HG03442 (cell line): ENCODE results near the gene PPARA.

Experiments
- ATAC-seq: cut with Tn5 transposase; IDR thresholded peaks from one replicate; pipeline ENCODE4 v1.9.1; 2021; ENCODE audit warnings: mild to moderate bottlenecking, moderate library complexity; ENCODE audit not compliant: unreplicated experiment

The PPARA gene

DNA sequence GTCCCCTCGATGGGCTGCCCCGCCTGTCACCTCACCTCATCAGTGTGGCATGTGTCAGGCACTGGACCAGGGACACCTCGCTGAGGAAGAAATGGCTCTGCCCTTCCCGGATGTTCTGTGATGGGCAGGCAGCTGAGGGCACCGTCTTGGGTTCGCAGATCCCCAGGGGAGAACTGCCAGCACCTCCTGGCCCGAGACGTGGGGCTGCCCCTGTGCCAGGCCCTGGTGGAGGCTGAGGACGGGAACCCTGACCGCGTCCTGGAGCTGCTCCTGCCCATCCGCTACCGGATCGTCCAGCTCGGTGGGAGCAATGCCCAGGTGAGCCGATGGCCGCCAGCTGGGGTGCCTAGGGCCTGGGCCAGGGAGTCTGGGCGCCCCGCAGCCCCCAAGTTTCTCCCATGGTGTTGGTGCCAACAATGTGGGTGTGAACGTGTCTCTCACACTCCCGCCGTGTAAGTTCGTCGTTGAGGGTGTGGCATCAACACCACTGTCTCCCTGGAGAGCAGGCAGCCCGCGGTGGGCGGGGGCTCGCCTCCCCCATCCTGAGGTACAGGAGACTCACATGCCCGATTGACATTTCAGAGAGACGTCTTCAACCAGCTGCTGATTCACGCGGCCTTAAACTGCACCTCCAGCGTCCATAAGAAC, 139.0 kb downstream of the PPARA start:
- ATAC-seq = no peak

GRCh38 chr22:46290121-46290842, 140.0 kb downstream of the PPARA start:
- ATAC-seq = no peak

DNA sequence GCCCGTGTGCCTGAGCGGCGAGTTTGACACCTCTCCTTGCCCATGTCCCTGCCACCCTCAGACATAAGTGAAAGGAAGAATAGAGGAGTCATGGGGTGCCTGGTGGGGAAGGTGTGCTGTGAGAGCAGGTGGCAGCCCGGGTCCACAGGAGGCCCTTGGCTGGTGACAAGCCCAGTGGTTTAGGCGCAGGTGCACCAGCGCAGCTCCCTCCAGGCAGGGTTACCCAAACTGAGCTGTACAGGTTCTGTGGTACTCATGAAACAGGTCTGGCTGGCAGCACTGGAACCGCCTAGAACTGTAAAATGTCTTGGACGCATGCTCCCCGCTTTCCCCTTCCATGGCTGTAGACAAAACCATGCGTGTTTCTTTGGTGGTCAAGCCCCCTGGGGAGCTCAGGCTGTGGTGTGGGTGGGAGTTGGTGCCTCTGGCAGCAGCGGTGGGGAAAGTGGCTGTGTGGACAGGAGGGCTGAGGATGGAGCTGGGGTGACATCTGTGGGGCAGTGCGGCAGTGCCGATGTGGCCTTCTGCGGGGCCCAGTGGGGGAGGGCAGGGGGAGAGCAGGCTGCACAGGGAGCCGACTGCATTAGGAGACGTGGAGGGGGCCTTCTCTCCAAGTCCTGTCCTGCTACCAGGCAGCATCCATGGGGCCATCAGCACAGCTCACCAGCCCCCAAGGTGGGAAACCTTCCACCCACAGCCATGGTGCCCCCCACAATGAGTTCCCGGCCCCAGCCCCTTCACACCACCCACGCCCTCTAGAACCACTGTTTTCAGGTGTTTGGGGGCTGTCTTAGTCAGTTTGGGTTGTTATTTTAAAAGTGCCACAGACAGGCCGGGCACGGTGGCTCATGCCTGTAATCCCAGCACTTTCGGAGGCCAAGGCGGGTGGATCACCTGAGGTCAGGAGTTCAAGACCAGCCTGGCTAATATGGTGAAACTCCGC, 140.8 kb downstream of the PPARA start:
- no peak for ATAC-seq

DNA sequence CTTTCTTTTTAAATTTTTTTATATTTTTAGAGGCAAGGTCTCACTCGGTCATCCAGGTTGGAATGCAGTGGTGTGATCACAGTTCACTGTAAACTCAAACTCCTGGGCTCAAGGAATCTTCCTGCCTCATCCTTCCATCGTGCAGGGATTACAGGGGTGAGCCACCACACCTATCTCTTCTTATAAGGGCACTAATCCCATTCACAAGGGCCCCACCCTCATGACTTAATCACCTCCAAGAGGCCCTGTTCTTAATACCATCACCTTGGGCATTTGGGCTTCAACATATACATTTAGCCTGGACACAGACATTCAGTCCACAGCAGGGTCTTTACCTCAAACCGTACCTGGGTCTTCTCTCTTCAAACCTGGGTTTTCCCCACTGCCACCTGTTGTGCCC, 141.8 kb downstream of the PPARA start:
- ATAC-seq = no peak

DNA sequence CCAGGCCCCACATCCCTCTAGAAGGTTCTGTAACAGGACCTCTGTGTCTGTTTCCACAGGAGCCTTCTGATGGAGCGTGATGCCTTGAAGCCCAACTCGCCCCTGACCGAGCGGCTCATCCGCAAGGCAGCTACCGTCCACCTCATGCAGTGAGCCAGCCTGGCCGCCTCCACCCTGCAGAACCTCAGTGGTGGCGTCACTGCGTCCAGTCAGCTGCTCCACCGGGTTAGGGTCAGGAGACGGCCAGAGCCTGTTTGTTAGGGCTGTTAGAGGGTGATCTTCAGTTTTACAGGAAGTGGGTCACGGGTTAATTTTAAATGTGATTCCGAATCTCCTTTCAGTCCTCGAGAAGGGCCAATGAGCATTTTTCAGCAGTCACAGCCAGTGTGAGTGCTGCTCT, 142.4 kb downstream of the PPARA start:
- no peak for ATAC-seq
